ENCODE measurements around the gene STUM.
A peak's percentile ranks its signal among the peaks of the same experiment; 100 is the strongest.

The STUM gene

GRCh38 chr1:226648421-226648820, 99.9 kb downstream of the STUM start:
- no peak for TF ChIP-seq CTCF (IDR thresholded peaks at IDR 0.05)
- no peak overlapping the region for H3K27ac ChIP-seq

GRCh38 chr1:226649244-226649643, 100.7 kb downstream of the STUM start:
- Histone ChIP-seq H3K27ac (no peak overlapping the region), H3K4me3 (no peak overlapping the region)
- no peak for TF ChIP-seq CTCF (IDR thresholded peaks at IDR 0.05)
- no peak for DNase-seq (ENCODE audit: low spot score)

More at GRCh38 chr1:226648421-226648820, 99.9 kb downstream of the STUM start:
- H3K4me3 ChIP-seq = no peak overlapping the region
- DNase-seq (ENCODE audit: low spot score) = no peak

- no peak for DNase-seq (ENCODE audit: low spot score)
- Histone ChIP-seq H3K4me3 (no peak overlapping the region), H3K27ac (no peak overlapping the region)
- TF ChIP-seq CTCF (IDR thresholded peaks at IDR 0.05) = no peak
Measured at GRCh38 chr1:226649780-226650179, 101.2 kb downstream of the STUM start.

- Histone ChIP-seq H3K27ac (peak overlapping the region in 1 of 2 donors; percentile 2), H3K4me3 (no peak overlapping the region)
- DNase-seq (ENCODE audit: low spot score) = no peak
- TF ChIP-seq CTCF (IDR thresholded peaks at IDR 0.05) = no peak
Measured at GRCh38 chr1:226650236-226650841, 101.8 kb downstream of the STUM start.

GRCh38 chr1:226651041-226651731, 102.6 kb downstream of the STUM start:
- TF ChIP-seq CTCF (IDR thresholded peaks at IDR 0.05) = no peak
- Histone ChIP-seq H3K4me3 (no peak overlapping the region), H3K27ac (peak overlapping the region in 1 of 2 donors; percentile 2)
- DNase-seq (ENCODE audit: low spot score) = no peak

GRCh38 chr1:226651732-226652105, 103.2 kb downstream of the STUM start:
- Histone ChIP-seq H3K4me3 (no peak overlapping the region), H3K27ac (no peak overlapping the region)
- no peak for DNase-seq (ENCODE audit: low spot score)
- TF ChIP-seq CTCF (IDR thresholded peaks at IDR 0.05) = no peak

GRCh38 chr1:226652613-226653012, 104.0 kb downstream of the STUM start:
- TF ChIP-seq CTCF (IDR thresholded peaks at IDR 0.05) = no peak
- no peak for DNase-seq (ENCODE audit: low spot score)
- Histone ChIP-seq H3K27ac (no peak overlapping the region), H3K4me3 (no peak overlapping the region)

All from coronary artery (tissue), 2 donors.